Mesenchymal stem cell (in vitro differentiated cells and primary cell): ENCODE results near the gene HHIPL1.

Experiments
- DNase-seq: peaks from one replicate; pipeline ENCODE4 v3.0.0-alpha.2; 2013
- H2AFZ ChIP-seq: one replicate; pipeline ENCODE4 v1.6.1; 2013; ENCODE audit warnings: low read depth, mild to moderate bottlenecking, control low read depth, inconsistent platforms, low read length, moderate library complexity
- H2AK5ac ChIP-seq: 2 replicates; pipeline ENCODE4 v1.6.1; 2013; ENCODE audit warnings: low read length, moderate library complexity, mild to moderate bottlenecking, inconsistent platforms; ENCODE audit not compliant: severe bottlenecking
- H2BK120ac ChIP-seq: one replicate; pipeline ENCODE4 v1.6.1; 2013; ENCODE audit warnings: low read depth, mild to moderate bottlenecking, inconsistent platforms, low read length, moderate library complexity
- H2BK12ac ChIP-seq, 2 experiments: one replicate each; pipeline ENCODE4 v1.6.1; 2013; ENCODE audit warnings: inconsistent platforms in 2 of 2, low read length in 2 of 2, mild to moderate bottlenecking in 2 of 2, moderate library complexity in 2 of 2, control low read depth in 1 of 2
- H2BK15ac ChIP-seq: one replicate; pipeline ENCODE4 v1.6.1; 2013; ENCODE audit warnings: mild to moderate bottlenecking, low read depth, inconsistent platforms; ENCODE audit not compliant: poor library complexity, severe bottlenecking
- H2BK5ac ChIP-seq: 2 replicates; pipeline ENCODE4 v1.6.1; 2013; ENCODE audit warnings: low read depth, mild to moderate bottlenecking, low read length, control low read depth, inconsistent platforms; ENCODE audit not compliant: poor library complexity, severe bottlenecking
- H3K14ac ChIP-seq, 2 experiments: one replicate each; pipeline ENCODE4 v1.6.1; 2013; ENCODE audit warnings: inconsistent platforms in 2 of 2, low read length in 2 of 2, control low read depth in 1 of 2, mild to moderate bottlenecking in 1 of 2, moderate library complexity in 1 of 2
- H3K18ac ChIP-seq, 2 experiments: one replicate each; pipeline ENCODE4 v1.6.1; 2013; ENCODE audit warnings: inconsistent platforms in 2 of 2, low read length in 2 of 2, control low read depth in 1 of 2, low read depth in 1 of 2, mild to moderate bottlenecking in 1 of 2
- H3K23ac ChIP-seq, 2 experiments: one replicate each; pipeline ENCODE4 v1.6.1; 2013; ENCODE audit warnings: inconsistent platforms in 2 of 2, low read length in 2 of 2, mild to moderate bottlenecking in 2 of 2, moderate library complexity in 2 of 2, control low read depth in 1 of 2
- H3K27ac ChIP-seq: 2 replicates; pipeline ENCODE4 v1.5.1; 2013; ENCODE audit warnings: mild to moderate bottlenecking, moderate library complexity, low read length, control low read depth, inconsistent platforms; ENCODE audit not compliant: poor library complexity, severe bottlenecking
- H3K27me3 ChIP-seq, 2 experiments: 2 replicates each; pipeline versions ENCODE4 v1.6.1 to v1.7.0; 2013; ENCODE audit warnings: low read length in 2 of 2, mild to moderate bottlenecking in 2 of 2, moderate library complexity in 2 of 2, control low read depth in 1 of 2, inconsistent platforms in 1 of 2; ENCODE audit not compliant: control insufficient read depth in 1 of 2, insufficient read depth in 1 of 2
- H3K36me3 ChIP-seq, 2 experiments: 2 replicates each; pipeline versions ENCODE4 v1.6.1 to v1.7.0; 2013; ENCODE audit warnings: low read length in 2 of 2, control low read depth in 1 of 2, inconsistent platforms in 1 of 2, low read depth in 1 of 2, mild to moderate bottlenecking in 1 of 2; ENCODE audit not compliant: insufficient read depth in 2 of 2, control insufficient read depth in 1 of 2
- H3K4ac ChIP-seq, 2 experiments: one replicate each; pipeline ENCODE4 v1.6.1; 2013; ENCODE audit warnings: inconsistent platforms in 2 of 2, low read length in 2 of 2, mild to moderate bottlenecking in 2 of 2, moderate library complexity in 2 of 2, control low read depth in 1 of 2, low read depth in 1 of 2
- H3K4me1 ChIP-seq: 2 replicates; pipeline ENCODE4 v1.6.1; 2013; ENCODE audit warnings: low read depth, low read length, control low read depth; ENCODE audit not compliant: control insufficient read depth, insufficient read depth
- H3K4me2 ChIP-seq: 2 replicates; pipeline ENCODE4 v1.6.1; 2013; ENCODE audit warnings: low read length, mild to moderate bottlenecking, inconsistent platforms; ENCODE audit not compliant: poor library complexity, severe bottlenecking
- H3K4me3 ChIP-seq, 2 experiments: 2 replicates each; pipeline versions ENCODE4 v1.5.1 to v1.7.0; 2013; ENCODE audit warnings: low read length in 2 of 2, mild to moderate bottlenecking in 2 of 2, control low read depth in 1 of 2, low read depth in 1 of 2; ENCODE audit not compliant: insufficient read depth in 1 of 2
- H3K79me1 ChIP-seq: replicated peaks from 2 replicates; pipeline ENCODE4 v1.6.1; 2013; ENCODE audit warnings: mild to moderate bottlenecking, control low read depth, low read length, inconsistent platforms; ENCODE audit not compliant: poor library complexity, severe bottlenecking
- H3K9ac ChIP-seq: 2 replicates; pipeline ENCODE4 v1.7.0; 2013; ENCODE audit warnings: mild to moderate bottlenecking, low read length, moderate library complexity
- H3K9me3 ChIP-seq: 2 replicates; pipeline ENCODE4 v1.7.0; 2013; ENCODE audit warnings: mild to moderate bottlenecking, low read length; ENCODE audit not compliant: control insufficient read depth
- H4K8ac ChIP-seq: one replicate; pipeline ENCODE4 v1.6.1; 2013; ENCODE audit warnings: inconsistent platforms, mild to moderate bottlenecking, low read length, moderate library complexity
- H4K91ac ChIP-seq: one replicate; pipeline ENCODE4 v1.6.1; 2013; ENCODE audit warnings: mild to moderate bottlenecking, low read length, inconsistent platforms
- WGBS: methylation state at CpG from one replicate; pipeline ENCODE4 v1.1.7; 2013; ENCODE audit warnings: mixed read lengths; 5-methylcytosine and 5-hydroxymethylcytosine counted together

HHIPL1 gene

GRCh38 chr14:99676657-99677056 is 31.7 kb downstream of the HHIPL1 start:
- H3K9me3 ChIP-seq: peaks cover 29% of the 10 kb centered on the region
- no peak overlapping the region for H3K23ac ChIP-seq
- H4K8ac ChIP-seq: no peak overlapping the region
- H3K36me3 ChIP-seq: peaks cover 0 to 5% of the 10 kb centered on the region in 2 experiments
- no peak overlapping the region for H3K9ac ChIP-seq
- peaks cover 13% of the 10 kb centered on the region in 2 experiments for H3K27me3 ChIP-seq
- H2BK12ac ChIP-seq: no peak overlapping the region
- H2AK5ac ChIP-seq: no peak overlapping the region
- no peak overlapping the region for H3K4me3 ChIP-seq
- H4K91ac ChIP-seq: no peak overlapping the region
- H3K18ac ChIP-seq: no peak overlapping the region
- H3K14ac ChIP-seq: no peak overlapping the region
- 61% methylated on average over 8 of the region's 8 CpGs for WGBS
- H2AFZ ChIP-seq: no peak overlapping the region
- no peak overlapping the region for H3K27ac ChIP-seq
- H2BK120ac ChIP-seq: no peak overlapping the region
- H3K4ac ChIP-seq: no peak overlapping the region
- H2BK15ac ChIP-seq: no peak overlapping the region
- no peak overlapping the region for H2BK5ac ChIP-seq
- H3K79me1 ChIP-seq: no peaks in the 10 kb centered on the region
- H3K4me1 ChIP-seq: no peaks in the 10 kb centered on the region
- H3K4me2 ChIP-seq: no peak overlapping the region
- no peak for DNase-seq

GRCh38 chr14:99677231-99678140 is 32.6 kb downstream of the HHIPL1 start:
- Histone ChIP-seq H3K27me3 (peaks cover 8 to 14% of the 10 kb centered on the region in 2 experiments), H3K23ac (no peak overlapping the region), H2BK12ac (no peak overlapping the region), H4K8ac (no peak overlapping the region), H3K18ac (no peak overlapping the region), H2BK15ac (no peak overlapping the region), H3K4ac (no peak overlapping the region), H3K9ac (no peak overlapping the region), H3K4me1 (no peaks in the 10 kb centered on the region), H2BK120ac (no peak overlapping the region), H3K9me3 (peaks cover 29% of the 10 kb centered on the region), H2AFZ (no peak overlapping the region), H2AK5ac (no peak overlapping the region), H3K36me3 (peaks cover 0 to 5% of the 10 kb centered on the region in 2 experiments), H3K14ac (no peak overlapping the region), H4K91ac (no peak overlapping the region), H3K27ac (no peak overlapping the region), H3K4me2 (no peak overlapping the region), H3K4me3 (no peak overlapping the region), H2BK5ac (no peak overlapping the region), H3K79me1 (no peaks in the 10 kb centered on the region)
- no peak for DNase-seq
- 89% methylated on average over 15 of the region's 16 CpGs for WGBS

GRCh38 chr14:99678198-99678597 is 33.3 kb downstream of the HHIPL1 start:
- no peak overlapping the region for H2BK15ac ChIP-seq
- no peak overlapping the region for H2BK5ac ChIP-seq
- H2BK12ac ChIP-seq: no peak overlapping the region
- H3K4me3 ChIP-seq: no peak overlapping the region
- DNase-seq: no peak
- WGBS: 100% methylated on average over 3 of the region's 6 CpGs
- no peak overlapping the region for H2BK120ac ChIP-seq
- peaks cover 8 to 12% of the 10 kb centered on the region in 2 experiments for H3K27me3 ChIP-seq
- H4K8ac ChIP-seq: no peak overlapping the region
- H3K9ac ChIP-seq: no peak overlapping the region
- no peak overlapping the region for H4K91ac ChIP-seq
- H3K4ac ChIP-seq: no peak overlapping the region
- peaks cover 4% of the 10 kb centered on the region for H3K4me1 ChIP-seq
- H3K9me3 ChIP-seq: peaks cover 29% of the 10 kb centered on the region
- no peak overlapping the region for H3K14ac ChIP-seq
- H3K4me2 ChIP-seq: no peak overlapping the region
- no peak overlapping the region for H2AK5ac ChIP-seq
- H3K79me1 ChIP-seq: peaks cover 2% of the 10 kb centered on the region
- peaks cover 0 to 5% of the 10 kb centered on the region in 2 experiments for H3K36me3 ChIP-seq
- no peak overlapping the region for H3K23ac ChIP-seq
- H3K27ac ChIP-seq: no peak overlapping the region
- H3K18ac ChIP-seq: no peak overlapping the region
- no peak overlapping the region for H2AFZ ChIP-seq

GRCh38 chr14:99679111-99679510 is 34.2 kb downstream of the HHIPL1 start:
- H2AFZ ChIP-seq: no peak overlapping the region
- H3K27me3 ChIP-seq: peaks cover 8 to 12% of the 10 kb centered on the region in 2 experiments
- H3K14ac ChIP-seq: no peak overlapping the region
- WGBS: 93% methylated on average over 2 of the region's 2 CpGs
- no peak overlapping the region for H3K4ac ChIP-seq
- no peak overlapping the region for H2BK15ac ChIP-seq
- no peak for DNase-seq
- H2BK5ac ChIP-seq: no peak overlapping the region
- H3K18ac ChIP-seq: no peak overlapping the region
- H3K9ac ChIP-seq: no peak overlapping the region
- no peak overlapping the region for H4K91ac ChIP-seq
- no peak overlapping the region for H2BK120ac ChIP-seq
- no peak overlapping the region for H3K4me2 ChIP-seq
- peaks cover 8% of the 10 kb centered on the region for H3K4me1 ChIP-seq
- H4K8ac ChIP-seq: no peak overlapping the region
- peaks cover 0 to 5% of the 10 kb centered on the region in 2 experiments for H3K36me3 ChIP-seq
- H2BK12ac ChIP-seq: no peak overlapping the region
- no peak overlapping the region for H3K4me3 ChIP-seq
- no peak overlapping the region for H3K27ac ChIP-seq
- peaks cover 29% of the 10 kb centered on the region for H3K9me3 ChIP-seq
- no peak overlapping the region for H3K23ac ChIP-seq
- H2AK5ac ChIP-seq: no peak overlapping the region
- peaks cover 2% of the 10 kb centered on the region for H3K79me1 ChIP-seq
